ENCODE results near the gene CIT.
"Not testable (repeated sequence)": the region's sequence is repeated elsewhere in the genome, so short reads cannot be mapped to it uniquely, and the experiment has no call there.

CIT gene

GRCh38 chr12:119876761-119877638, at the start of gene CIT:
Gene CIT, minus strand, starts transcription at chr12:119877320. Its CDS starts 1,152 bp downstream, at chr12:119876168.
- peak; percentile 99 for DNase-seq (ENCODE audit: low spot score)

- no peak for DNase-seq (ENCODE audit: low spot score)
Measured at GRCh38 chr12:119925269-119925668, 48.1 kb upstream of the CIT start.

GRCh38 chr12:119920064-119920463, 42.9 kb upstream of the CIT start:
- DNase-seq (ENCODE audit: low spot score), result no peak

- DNase-seq (ENCODE audit: low spot score), result no peak
Measured at GRCh38 chr12:119915894-119916510, 38.9 kb upstream of the CIT start.

- no peak for DNase-seq (ENCODE audit: low spot score)
Measured at GRCh38 chr12:119914666-119915065, 37.5 kb upstream of the CIT start.

- no peak for DNase-seq (ENCODE audit: low spot score)
Measured at GRCh38 chr12:119913536-119914330, 36.6 kb upstream of the CIT start.

GRCh38 chr12:119911182-119911581, 34.1 kb upstream of the CIT start:
- DNase-seq (ENCODE audit: low spot score), result no peak

- DNase-seq (ENCODE audit: low spot score), result no peak
Measured at GRCh38 chr12:119910586-119910985, 33.5 kb upstream of the CIT start.

- DNase-seq (ENCODE audit: low spot score), result peak; percentile 80
Measured at GRCh38 chr12:119902084-119902509, 25.0 kb upstream of the CIT start.

GRCh38 chr12:119901670-119902069, 24.6 kb upstream of the CIT start:
- DNase-seq (ENCODE audit: low spot score), result no peak

- no peak for DNase-seq (ENCODE audit: low spot score)
Measured at GRCh38 chr12:119894916-119895315, 17.8 kb upstream of the CIT start.

GRCh38 chr12:119892611-119893010, 15.5 kb upstream of the CIT start:
- DNase-seq (ENCODE audit: low spot score), result not testable (repeated sequence)

- DNase-seq (ENCODE audit: low spot score), result no peak
Measured at GRCh38 chr12:119885549-119885948, 8.4 kb upstream of the CIT start.

GRCh38 chr12:119883791-119884190, 6.7 kb upstream of the CIT start:
- not testable (repeated sequence) for DNase-seq (ENCODE audit: low spot score)

- DNase-seq (ENCODE audit: low spot score), result no peak
Measured at GRCh38 chr12:119883237-119883636, 6.1 kb upstream of the CIT start.

- DNase-seq (ENCODE audit: low spot score), result no peak
Measured at GRCh38 chr12:119877639-119877948, 474 bp upstream of the CIT start.

- no peak for DNase-seq (ENCODE audit: low spot score)
Measured at GRCh38 chr12:119870457-119870856, 6.7 kb downstream of the CIT start.

GRCh38 chr12:119869720-119870119, 7.4 kb downstream of the CIT start:
- no peak for DNase-seq (ENCODE audit: low spot score)

- DNase-seq (ENCODE audit: low spot score), result no peak
Measured at GRCh38 chr12:119868992-119869391, 8.1 kb downstream of the CIT start.

- no peak for DNase-seq (ENCODE audit: low spot score)
Measured at GRCh38 chr12:119864591-119864990, 12.5 kb downstream of the CIT start.

- no peak for DNase-seq (ENCODE audit: low spot score)
Measured at GRCh38 chr12:119859241-119859640, 17.9 kb downstream of the CIT start.

- no peak for DNase-seq (ENCODE audit: low spot score)
Measured at GRCh38 chr12:119857041-119857591, 20.0 kb downstream of the CIT start.

Measured in D341Med (cell line).